Stomach (tissue), 4 donors: ENCODE data around the gene HS3ST6.

Experiments used
- CTCF ChIP-seq, 7 experiments: fragments of 450-650 bp in 4 of 7; fragments of 200-600 bp in 3 of 7; sonication (generic) in 3 of 7; IDR thresholded peaks; one replicate each; pipeline ENCODE4 v1.5.1; 2016 to 2019; ENCODE audit warnings: antibody characterized with exemption in 7 of 7, control low read depth in 2 of 7, mild to moderate bottlenecking in 1 of 7
- EP300 ChIP-seq: sonication (generic); formaldehyde crosslinking; IDR thresholded peaks from one replicate; pipeline ENCODE4 v1.6.1; 2017; ENCODE audit warnings: antibody characterized with exemption
- POLR2A ChIP-seq, 4 donors: fragments of 450-650 bp; IDR thresholded peaks; one replicate each; pipeline ENCODE4 v1.6.1; 2016; ENCODE audit warnings: antibody characterized with exemption in 4 of 4, control low read depth in 2 of 4, mild to moderate bottlenecking in 1 of 4, moderate library complexity in 1 of 4
- POLR2AphosphoS5 ChIP-seq, 3 donors: sonication (generic); formaldehyde crosslinking; IDR thresholded peaks; one replicate each; pipeline ENCODE4 v1.6.1; 2016; ENCODE audit warnings: antibody characterized with exemption in 3 of 3

- TF ChIP-seq CTCF (IDR thresholded peaks at IDR 0.05) (no peak), POLR2AphosphoS5 (IDR thresholded peaks at IDR 0.05) (no peak), POLR2A (IDR thresholded peaks at IDR 0.05) (no peak), EP300 (no peak)
Observed at GRCh38 chr16:1902547-1903219, 15.5 kb downstream of the HS3ST6 start.
